SK-N-SH treated with all-trans-retinoic acid at 6 μM for 48 hours (cell line): ENCODE measurements around the gene CNDP1.

ENCODE experiments used
- GLIS3 ChIP-seq: fragments of 250-450 bp; sonication (Bioruptor Pico); IDR thresholded peaks from 2 replicates; pipeline ENCODE4 v1.5.0; 2020; ENCODE audit warnings: mild to moderate bottlenecking, moderate library complexity
- TF ChIP-seq, protein P1 (sequence below): fragments of 250-450 bp; sonication (Bioruptor Pico); IDR thresholded peaks from 2 replicates; pipeline ENCODE4 v1.8.0; 2020; ENCODE audit warnings: mild to moderate bottlenecking, moderate library complexity, borderline replicate concordance

DNA sequence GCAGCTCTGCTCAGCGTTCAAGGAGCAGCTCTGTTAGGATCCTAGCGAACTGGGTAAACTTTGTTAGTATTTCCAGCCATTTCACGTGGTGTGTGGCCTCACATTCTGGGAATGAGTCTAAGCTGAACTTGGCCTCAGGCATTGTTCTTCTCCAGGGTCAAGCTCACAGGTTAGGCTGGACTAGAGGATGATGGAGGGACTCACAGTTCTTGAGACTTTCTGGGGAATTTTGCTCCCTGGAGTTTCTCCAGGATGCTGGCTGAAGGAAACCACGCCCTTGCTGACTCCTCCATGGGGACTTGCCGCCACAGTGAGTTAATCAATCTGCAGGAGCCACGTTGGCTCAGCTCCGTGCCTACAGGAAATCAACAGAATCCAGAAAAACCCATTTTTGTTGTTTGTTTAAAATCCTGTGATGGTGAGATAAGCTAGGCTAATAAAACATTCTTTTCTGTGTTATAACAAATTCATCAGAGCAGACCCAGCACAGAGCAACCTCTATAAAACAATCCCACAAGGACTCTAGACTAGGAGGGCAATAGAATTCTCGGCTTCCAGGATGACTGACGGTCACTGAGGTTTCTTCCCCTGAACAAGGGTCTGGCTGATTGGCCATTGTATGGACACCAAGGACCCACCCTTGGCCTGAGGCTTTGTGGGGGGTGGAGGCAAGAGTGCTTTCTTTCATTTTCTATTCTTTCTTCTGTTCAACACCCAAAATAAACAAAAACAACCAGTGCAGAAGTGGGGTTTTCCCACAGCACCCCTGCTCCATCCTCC lies 12.6 kb downstream of the CNDP1 start:
- TF ChIP-seq GLIS3, result no peak
- TF ChIP-seq, protein P1, sequence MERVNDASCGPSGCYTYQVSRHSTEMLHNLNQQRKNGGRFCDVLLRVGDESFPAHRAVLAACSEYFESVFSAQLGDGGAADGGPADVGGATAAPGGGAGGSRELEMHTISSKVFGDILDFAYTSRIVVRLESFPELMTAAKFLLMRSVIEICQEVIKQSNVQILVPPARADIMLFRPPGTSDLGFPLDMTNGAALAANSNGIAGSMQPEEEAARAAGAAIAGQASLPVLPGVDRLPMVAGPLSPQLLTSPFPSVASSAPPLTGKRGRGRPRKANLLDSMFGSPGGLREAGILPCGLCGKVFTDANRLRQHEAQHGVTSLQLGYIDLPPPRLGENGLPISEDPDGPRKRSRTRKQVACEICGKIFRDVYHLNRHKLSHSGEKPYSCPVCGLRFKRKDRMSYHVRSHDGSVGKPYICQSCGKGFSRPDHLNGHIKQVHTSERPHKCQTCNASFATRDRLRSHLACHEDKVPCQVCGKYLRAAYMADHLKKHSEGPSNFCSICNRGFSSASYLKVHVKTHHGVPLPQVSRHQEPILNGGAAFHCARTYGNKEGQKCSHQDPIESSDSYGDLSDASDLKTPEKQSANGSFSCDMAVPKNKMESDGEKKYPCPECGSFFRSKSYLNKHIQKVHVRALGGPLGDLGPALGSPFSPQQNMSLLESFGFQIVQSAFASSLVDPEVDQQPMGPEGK (CRISPR knock-in tag), result no peak
